Peyer's patch (tissue), 4 donors: ENCODE measurements around the gene NPAS2. TPM values are rescaled to one million over a fixed set of nuclear protein-coding genes. Genes with fewer than 3 reads are reported as not detected.

Experiments
- DNase-seq, 3 donors: peaks; one replicate each; pipeline ENCODE4 v3.0.0-alpha.2; 2017 to 2019
- H3K27ac ChIP-seq, 4 donors: fragments of 200-600 bp; sonication (generic); one replicate each; pipeline ENCODE4 v1.5.1; 2016 to 2019
- H3K27me3 ChIP-seq, 2 donors: fragments of 200-600 bp; sonication (generic); one replicate each; pipeline ENCODE4 v1.5.1; 2019
- H3K36me3 ChIP-seq, 3 donors: fragments of 200-600 bp; sonication (generic); one replicate each; pipeline ENCODE4 v1.5.1; 2016 to 2019
- H3K4me1 ChIP-seq, 4 donors: fragments of 200-600 bp; sonication (generic); one replicate each; pipeline ENCODE4 v1.5.1; 2016 to 2019
- H3K4me3 ChIP-seq, 4 donors: fragments of 200-600 bp; sonication (generic); 1 replicate in 3 of 4; 2 replicates in 1 of 4; pipeline ENCODE4 v1.5.1; 2016 to 2019; ENCODE audit warnings: mild to moderate bottlenecking in 1 of 4
- H3K9me3 ChIP-seq, 4 donors: fragments of 200-600 bp; sonication (generic); one replicate each; pipeline ENCODE4 v1.5.1; 2016 to 2019; ENCODE audit warnings: mild to moderate bottlenecking in 1 of 4
- CTCF ChIP-seq, 6 experiments: fragments of 450-650 bp in 4 of 6; fragments of 200-600 bp in 2 of 6; sonication (generic) in 1 of 6; IDR thresholded peaks; one replicate each; pipeline ENCODE4 v1.5.1; 2017 to 2019; ENCODE audit warnings: antibody characterized with exemption in 6 of 6, mild to moderate bottlenecking in 3 of 6, moderate library complexity in 1 of 6
- POLR2A ChIP-seq, 2 donors: fragments of 450-650 bp; IDR thresholded peaks; one replicate each; pipeline ENCODE4 v1.5.1; 2017; ENCODE audit warnings: antibody characterized with exemption in 2 of 2, mild to moderate bottlenecking in 2 of 2, moderate library complexity in 2 of 2
- total RNA-seq, 4 donors: library from RNA; depleted of rRNA; stranded (reverse); fragments of >200 nt; gene quantifications; one replicate each; pipeline ENCODE4 v1.1.0, GENCODE V29; 2016

NPAS2 gene
- total RNA-seq, 4 donors from 2014 or later: 29.7 to 99.5 (median 95.5) TPM

- Histone ChIP-seq H3K4me3 (peak overlapping the region; percentile 71 to 95 (median 78)), H3K9me3 (no peaks in the 10 kb centered on the region), H3K4me1 (peaks cover 0 to 19% (median 2%) of the 10 kb centered on the region in 4 donors), H3K36me3 (peaks cover 0 to 47% (median 0%) of the 10 kb centered on the region in 3 donors), H3K27ac (peak overlapping the region; percentile 82 to 92 (median 86)), H3K27me3 (no peaks in the 10 kb centered on the region)
- no peak for DNase-seq
- TF ChIP-seq CTCF (IDR thresholded peaks at IDR 0.05) (no peak), POLR2A (IDR thresholded peaks at IDR 0.05) (no peak)
These were observed 183.4 kb downstream of the NPAS2 start for GRCh38 chr2:101003278-101003775.

GRCh38 chr2:101004620-101005325 lies 184.8 kb downstream of the NPAS2 start:
- Histone ChIP-seq H3K4me1 (peaks cover 0 to 19% (median 2%) of the 10 kb centered on the region in 4 donors), H3K27me3 (no peaks in the 10 kb centered on the region), H3K36me3 (peaks cover 0 to 55% (median 0%) of the 10 kb centered on the region in 3 donors), H3K27ac (no peak overlapping the region), H3K4me3 (no peak overlapping the region), H3K9me3 (no peaks in the 10 kb centered on the region)
- no peak for TF ChIP-seq POLR2A (IDR thresholded peaks at IDR 0.05)
- TF ChIP-seq CTCF (IDR thresholded peaks at IDR 0.05): no peak
- no peak for DNase-seq

GRCh38 chr2:101006065-101006715 lies 186.3 kb downstream of the NPAS2 start:
- H3K4me1 ChIP-seq: peaks cover 0 to 19% (median 2%) of the 10 kb centered on the region in 4 donors
- no peaks in the 10 kb centered on the region for H3K9me3 ChIP-seq
- peaks cover 0 to 69% (median 0%) of the 10 kb centered on the region in 3 donors for H3K36me3 ChIP-seq
- TF ChIP-seq CTCF (IDR thresholded peaks at IDR 0.05): no peak
- no peak for TF ChIP-seq POLR2A (IDR thresholded peaks at IDR 0.05)
- H3K27ac ChIP-seq: no peak overlapping the region
- DNase-seq: no peak
- H3K27me3 ChIP-seq: no peaks in the 10 kb centered on the region
- no peak overlapping the region for H3K4me3 ChIP-seq

GRCh38 chr2:101007415-101008345 lies 187.7 kb downstream of the NPAS2 start:
- Histone ChIP-seq H3K4me1 (peaks cover 0 to 19% (median 2%) of the 10 kb centered on the region in 4 donors), H3K4me3 (no peak overlapping the region), H3K27me3 (no peaks in the 10 kb centered on the region), H3K36me3 (peaks cover 0 to 75% (median 0%) of the 10 kb centered on the region in 3 donors), H3K9me3 (no peaks in the 10 kb centered on the region), H3K27ac (no peak overlapping the region)
- no peak for DNase-seq
- no peak for TF ChIP-seq POLR2A (IDR thresholded peaks at IDR 0.05)
- no peak for TF ChIP-seq CTCF (IDR thresholded peaks at IDR 0.05)

- Histone ChIP-seq H3K27ac (no peak overlapping the region), H3K27me3 (no peaks in the 10 kb centered on the region), H3K9me3 (no peaks in the 10 kb centered on the region), H3K4me3 (no peak overlapping the region), H3K4me1 (peaks cover 0 to 4% (median 0%) of the 10 kb centered on the region in 4 donors), H3K36me3 (peaks cover 0 to 50% (median 0%) of the 10 kb centered on the region in 3 donors)
- DNase-seq: no peak
- no peak for TF ChIP-seq POLR2A (IDR thresholded peaks at IDR 0.05)
- TF ChIP-seq CTCF (IDR thresholded peaks at IDR 0.05): no peak
These were observed 191.2 kb downstream of the NPAS2 start for GRCh38 chr2:101011152-101011551.
